Measurements from ENCODE around the gene CCR4.
"Not testable (repeated sequence)": the region's sequence is repeated elsewhere in the genome, so short reads cannot be mapped to it uniquely, and the experiment has no call there.

The CCR4 gene

GRCh38 chr3:32963871-32964270 is 12.4 kb downstream of the CCR4 start:
- Histone ChIP-seq H3K4me2 (ENCODE audit: low read length) (no peak overlapping the region), H3K79me1 (ENCODE audit: low read length) (no peaks in the 10 kb centered on the region), H3K4me3 (ENCODE audit: low read depth, low read length) (no peak overlapping the region), H2AK5ac (ENCODE audit: low read length) (no peak overlapping the region), H3K9ac (ENCODE audit: low read length) (no peak overlapping the region), H3K79me2 (ENCODE audit: control insufficient read depth, insufficient read depth, low read length, poor library complexity) (no peaks in the 10 kb centered on the region), H4K8ac (ENCODE audit: low read depth, low read length) (no peak overlapping the region), H3K27ac (ENCODE audit: low read depth, low read length) (no peak overlapping the region), H3K9me3 (ENCODE audit: insufficient read depth, low read depth, low read length) (peaks cover 8% of the 10 kb centered on the region), H4K12ac (ENCODE audit: low read depth, low read length) (no peak overlapping the region), H3K36me3 (ENCODE audit: control insufficient read depth in 1 of 2, insufficient read depth in 2 of 2, low read length in 2 of 2) (no peaks in the 10 kb centered on the region), H3K4ac (ENCODE audit: low read depth, low read length) (no peak overlapping the region), H2BK120ac (ENCODE audit: insufficient read depth, low read length, poor library complexity) (no peak overlapping the region), H3K23ac (ENCODE audit: low read length) (no peak overlapping the region), H3K27me3 (ENCODE audit: insufficient read depth, low read length) (no peaks in the 10 kb centered on the region), H2BK12ac (ENCODE audit: low read length) (no peak overlapping the region), H3K14ac (ENCODE audit: low read length) (no peak overlapping the region), H2BK5ac (ENCODE audit: low read depth, low read length, poor library complexity) (no peak overlapping the region), H4K91ac (ENCODE audit: low read depth, low read length) (no peak overlapping the region), H2AFZ (ENCODE audit: insufficient read depth, low read length, poor library complexity) (no peak overlapping the region), H3K4me1 (ENCODE audit: control insufficient read depth in 1 of 2, insufficient read depth in 2 of 2, low read length in 2 of 2) (no peaks in the 10 kb centered on the region), H3K18ac (ENCODE audit: low read length) (no peak overlapping the region)
- no CpG with 5 or more reads among the region's 3 CpGs for whole genome bisulfite sequencing (ENCODE audit: extremely low coverage, insufficient coverage, insufficient read length)
- DNase-seq, result peak; percentile 56 to 85

DNA sequence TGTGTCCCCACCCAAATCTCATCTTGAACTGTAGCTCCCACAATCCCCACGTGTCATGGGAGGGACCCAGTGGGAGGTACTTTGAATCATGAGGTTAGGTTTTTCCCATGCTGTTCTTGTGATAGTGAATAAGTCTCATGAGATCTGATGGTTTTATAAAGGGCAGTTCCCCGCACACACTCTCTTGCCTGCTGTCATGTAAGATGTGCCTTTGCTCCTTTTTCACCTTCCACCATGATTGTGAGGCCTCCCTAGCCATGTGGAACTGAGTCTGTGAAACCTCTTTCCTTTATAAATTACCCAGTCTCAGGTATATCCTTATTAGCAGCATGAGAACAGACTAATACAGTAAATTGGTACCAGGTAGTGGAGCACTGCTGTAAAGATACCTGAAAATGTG is 13.3 kb downstream of the CCR4 start:
- H2AK5ac ChIP-seq (ENCODE audit: low read length); H3K9me3 ChIP-seq (ENCODE audit: insufficient read depth, low read depth, low read length); H3K4ac ChIP-seq (ENCODE audit: low read depth, low read length); H3K4me2 ChIP-seq (ENCODE audit: low read length); H3K79me2 ChIP-seq (ENCODE audit: control insufficient read depth, insufficient read depth, low read length, poor library complexity); H3K9ac ChIP-seq (ENCODE audit: low read length); H3K4me1 ChIP-seq (ENCODE audit: control insufficient read depth in 1 of 2, insufficient read depth in 2 of 2, low read length in 2 of 2); H3K36me3 ChIP-seq (ENCODE audit: control insufficient read depth in 1 of 2, insufficient read depth in 2 of 2, low read length in 2 of 2); H4K91ac ChIP-seq (ENCODE audit: low read depth, low read length); H3K27ac ChIP-seq (ENCODE audit: low read depth, low read length); H3K23ac ChIP-seq (ENCODE audit: low read length); H4K12ac ChIP-seq (ENCODE audit: low read depth, low read length); H3K14ac ChIP-seq (ENCODE audit: low read length); H2AFZ ChIP-seq (ENCODE audit: insufficient read depth, low read length, poor library complexity); H3K79me1 ChIP-seq (ENCODE audit: low read length); H4K8ac ChIP-seq (ENCODE audit: low read depth, low read length); H2BK5ac ChIP-seq (ENCODE audit: low read depth, low read length, poor library complexity); H3K4me3 ChIP-seq (ENCODE audit: low read depth, low read length); H2BK120ac ChIP-seq (ENCODE audit: insufficient read depth, low read length, poor library complexity); H2BK12ac ChIP-seq (ENCODE audit: low read length); DNase-seq; H3K18ac ChIP-seq (ENCODE audit: low read length); H3K27me3 ChIP-seq (ENCODE audit: insufficient read depth, low read length): not testable (repeated sequence)
- WGBS (ENCODE audit: extremely low coverage, insufficient coverage, insufficient read length), result no CpG with 5 or more reads among the region's 2 CpGs

GRCh38 chr3:32965617-32966213 is 14.3 kb downstream of the CCR4 start:
- H3K27me3 ChIP-seq (ENCODE audit: insufficient read depth, low read length); H3K18ac ChIP-seq (ENCODE audit: low read length); H3K9me3 ChIP-seq (ENCODE audit: insufficient read depth, low read depth, low read length); H3K23ac ChIP-seq (ENCODE audit: low read length); H2BK5ac ChIP-seq (ENCODE audit: low read depth, low read length, poor library complexity); H3K36me3 ChIP-seq (ENCODE audit: control insufficient read depth in 1 of 2, insufficient read depth in 2 of 2, low read length in 2 of 2); H3K4ac ChIP-seq (ENCODE audit: low read depth, low read length); H3K4me3 ChIP-seq (ENCODE audit: low read depth, low read length); H2AK5ac ChIP-seq (ENCODE audit: low read length); H2BK12ac ChIP-seq (ENCODE audit: low read length); H3K4me2 ChIP-seq (ENCODE audit: low read length); DNase-seq; H3K79me1 ChIP-seq (ENCODE audit: low read length); H2BK120ac ChIP-seq (ENCODE audit: insufficient read depth, low read length, poor library complexity); H3K27ac ChIP-seq (ENCODE audit: low read depth, low read length); H3K14ac ChIP-seq (ENCODE audit: low read length); H2AFZ ChIP-seq (ENCODE audit: insufficient read depth, low read length, poor library complexity); H3K4me1 ChIP-seq (ENCODE audit: control insufficient read depth in 1 of 2, insufficient read depth in 2 of 2, low read length in 2 of 2); H3K9ac ChIP-seq (ENCODE audit: low read length); H3K79me2 ChIP-seq (ENCODE audit: control insufficient read depth, insufficient read depth, low read length, poor library complexity); H4K12ac ChIP-seq (ENCODE audit: low read depth, low read length); H4K91ac ChIP-seq (ENCODE audit: low read depth, low read length); H4K8ac ChIP-seq (ENCODE audit: low read depth, low read length): not testable (repeated sequence)
- WGBS (ENCODE audit: extremely low coverage, insufficient coverage, insufficient read length), result no CpG with 5 or more reads among the region's 2 CpGs

DNA sequence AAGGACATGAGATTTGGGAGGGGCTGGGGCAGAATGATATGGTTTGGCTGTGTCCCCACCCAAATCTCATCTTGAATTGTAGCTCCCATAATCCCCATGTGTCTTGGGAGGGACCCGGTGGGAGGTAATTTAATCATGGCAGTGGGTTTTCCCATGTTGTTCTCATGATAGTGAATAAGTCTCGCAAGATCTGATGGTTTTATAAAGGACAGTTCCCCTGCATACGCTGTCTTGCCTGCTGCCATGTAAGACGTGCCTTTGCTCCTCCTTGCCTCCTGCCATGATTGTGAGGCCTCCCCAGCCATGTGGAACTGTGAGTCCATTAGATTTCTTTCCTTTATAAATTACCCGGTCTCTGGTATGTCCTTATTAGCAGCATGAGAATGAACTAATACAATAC is 15.2 kb downstream of the CCR4 start:
- H3K27ac ChIP-seq (ENCODE audit: low read depth, low read length); DNase-seq; H3K4me2 ChIP-seq (ENCODE audit: low read length); H3K9ac ChIP-seq (ENCODE audit: low read length); H3K14ac ChIP-seq (ENCODE audit: low read length); H3K9me3 ChIP-seq (ENCODE audit: insufficient read depth, low read depth, low read length); H2BK5ac ChIP-seq (ENCODE audit: low read depth, low read length, poor library complexity); H2BK12ac ChIP-seq (ENCODE audit: low read length); H3K79me2 ChIP-seq (ENCODE audit: control insufficient read depth, insufficient read depth, low read length, poor library complexity); H3K18ac ChIP-seq (ENCODE audit: low read length); H3K4ac ChIP-seq (ENCODE audit: low read depth, low read length); H3K23ac ChIP-seq (ENCODE audit: low read length); H2AK5ac ChIP-seq (ENCODE audit: low read length); H2AFZ ChIP-seq (ENCODE audit: insufficient read depth, low read length, poor library complexity); H3K79me1 ChIP-seq (ENCODE audit: low read length); H3K4me3 ChIP-seq (ENCODE audit: low read depth, low read length); H3K4me1 ChIP-seq (ENCODE audit: control insufficient read depth in 1 of 2, insufficient read depth in 2 of 2, low read length in 2 of 2); H4K12ac ChIP-seq (ENCODE audit: low read depth, low read length); H3K36me3 ChIP-seq (ENCODE audit: control insufficient read depth in 1 of 2, insufficient read depth in 2 of 2, low read length in 2 of 2); H3K27me3 ChIP-seq (ENCODE audit: insufficient read depth, low read length); H4K8ac ChIP-seq (ENCODE audit: low read depth, low read length); H2BK120ac ChIP-seq (ENCODE audit: insufficient read depth, low read length, poor library complexity); H4K91ac ChIP-seq (ENCODE audit: low read depth, low read length): not testable (repeated sequence)
- WGBS (ENCODE audit: extremely low coverage, insufficient coverage, insufficient read length), result no CpG with 5 or more reads among the region's 5 CpGs

All from trophoblast cell (in vitro differentiated cells and primary cell).